Activated CD8-positive, alpha-beta memory T cell treated with anti-CD3 and anti-CD28 coated beads for 36 hours (primary cell): ENCODE measurements around the gene NFS1. TPM values are rescaled to one million over a fixed set of nuclear protein-coding genes. Genes with fewer than 3 reads are reported as not detected.

Experiments
- CTCF ChIA-PET: fragments of 350-600 bp; sonication (Branson Sonifier 250); formaldehyde crosslinking; loops from one replicate; lab custom pipeline; 2021; ENCODE audit warnings: antibody characterized with exemption; lab: Charles Lee
- POLR2A ChIA-PET: fragments of 350-600 bp; sonication (Branson Sonifier 250); formaldehyde crosslinking; loops from one replicate; lab custom pipeline; 2021; ENCODE audit warnings: antibody characterized with exemption; lab: Charles Lee
- total RNA-seq, 2 experiments: library from RNA; stranded (reverse); gene quantifications; one replicate each; pipeline ENCODE4 v1.2.3, GENCODE V29; 2021

The NFS1 gene
- total RNA-seq, 2 experiments from 2014 or later = 38.9 to 42.7 TPM

GRCh38 chr20:35664466-35665206 is 34.5 kb downstream of the NFS1 start, which contains the start of the genes CPNE1 and RBM12:
Gene CPNE1 (minus strand): TSS chr20:35664900. CDS start chr20:35632923, 31,977 bp downstream.
Gene RBM12 (minus strand): TSS chr20:35664900. CDS start chr20:35655322, 9,578 bp downstream.
- ChIA-PET CTCF (interaction anchor here (1.2 to 2.0 kb wide), 4 partner anchors 16 to 289 kb away, joined by 3 to 15 read pairs (median 8); partner anchors contain the start of genes SCAND1 and SPAG4), POLR2A (interaction anchor here (0.6 to 5.7 kb wide), 10 partner anchors 37 to 880 kb away, joined by 3 to 77 read pairs (median 5); partner anchors contain the start of genes ERGIC3, RBM39 and SPAG4)

DNA sequence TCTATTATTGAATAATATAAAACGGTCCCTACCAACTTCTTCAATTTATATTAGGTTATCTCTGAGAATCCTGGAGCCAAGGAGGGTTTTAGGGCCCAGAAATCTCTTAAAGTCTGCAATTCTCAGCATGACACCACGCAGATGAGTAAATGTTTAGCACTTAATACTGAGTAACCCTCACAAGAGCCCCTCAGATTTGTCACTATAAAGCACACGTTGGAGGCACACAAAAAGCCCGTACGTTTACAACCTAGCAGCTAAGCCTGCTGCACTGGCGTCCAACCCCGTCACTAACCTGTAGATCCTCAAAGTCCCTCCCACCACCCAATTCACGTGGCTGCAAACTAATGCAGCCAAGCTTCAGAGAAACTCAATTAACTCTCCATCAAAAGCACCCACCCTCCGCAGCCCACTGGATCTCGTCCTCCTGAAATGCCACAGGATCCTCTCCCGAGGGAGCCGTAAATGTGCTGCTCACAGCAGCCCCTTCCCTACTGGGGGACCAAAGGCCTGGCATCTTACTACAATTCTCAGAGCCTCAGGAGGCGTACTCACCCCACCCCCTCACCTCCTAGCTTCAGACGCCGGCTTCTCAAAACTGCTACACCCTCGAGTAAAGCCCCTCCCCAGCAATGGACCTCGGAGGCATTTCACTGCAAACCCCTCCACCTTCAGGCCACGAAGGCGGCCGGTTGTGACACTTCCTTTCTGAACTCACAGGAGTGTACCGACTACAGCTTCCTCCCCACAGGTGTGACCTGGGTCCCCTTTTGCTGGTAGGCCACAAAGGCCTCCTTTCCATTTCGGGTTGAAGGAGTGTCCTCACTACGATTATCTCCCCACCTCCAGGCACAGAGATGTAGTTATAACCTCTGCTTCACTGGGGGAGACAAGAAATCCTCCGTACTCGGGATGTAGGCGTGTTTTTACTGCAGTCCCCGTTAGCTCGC is 35.4 kb downstream of the NFS1 start:
- CTCF ChIA-PET = interaction anchor here (1.2 to 2.0 kb wide), 4 partner anchors 15 to 290 kb away, joined by 3 to 15 read pairs (median 8); partner anchors contain the start of genes SCAND1 and SPAG4
- POLR2A ChIA-PET = interaction anchor here (0.9 to 5.7 kb wide), 9 partner anchors 36 to 290 kb away, joined by 3 to 77 read pairs (median 5); partner anchors contain the start of genes ERGIC3, NFS1, RBM39 and ROMO1

GRCh38 chr20:35662551-35662950 is 36.6 kb downstream of the NFS1 start:
- CTCF ChIA-PET = interaction anchor here (1.8 to 2.1 kb wide), 2 partner anchors 43 to 291 kb away, joined by 5 to 6 read pairs; partner anchors contain the start of gene SCAND1
- POLR2A ChIA-PET = interaction anchor here (2.6 to 5.7 kb wide), 2 partner anchors 44 to 80 kb away, joined by 31 to 77 read pairs; partner anchors contain the start of genes RBM39 and SPAG4

- POLR2A ChIA-PET = interaction anchor here (0.7 to 5.7 kb wide), 3 partner anchors 14 to 107 kb away, joined by 4 to 77 read pairs (median 5); partner anchors contain the start of gene SPAG4
Observed at GRCh38 chr20:35661908-35662307, 37.2 kb downstream of the NFS1 start.

GRCh38 chr20:35661053-35661452 is 38.1 kb downstream of the NFS1 start:
- POLR2A ChIA-PET = interaction anchor here (0.5 to 5.7 kb wide), 5 partner anchors 13 to 1518 kb away, joined by 3 to 77 read pairs (median 4); partner anchors contain the start of genes MROH8, RPN2 and SPAG4
- CTCF ChIA-PET = interaction anchor here (0.9 to 2.1 kb wide), 6 partner anchors 40 to 293 kb away, joined by 3 to 6 read pairs (median 3); partner anchors contain the start of genes SCAND1 and SPAG4

More at GRCh38 chr20:35661908-35662307, 37.2 kb downstream of the NFS1 start:
- CTCF ChIA-PET = interaction anchor here (1.0 to 2.1 kb wide), 4 partner anchors 42 to 292 kb away, joined by 3 to 6 read pairs (median 4); partner anchors contain the start of genes SCAND1 and SPAG4

GRCh38 chr20:35660122-35660937 is 38.8 kb downstream of the NFS1 start:
- ChIA-PET POLR2A (interaction anchor here (0.5 to 5.7 kb wide), 5 partner anchors 42 to 1519 kb away, joined by 3 to 77 read pairs (median 3); partner anchors contain the start of genes MROH8, RPN2 and SPAG4), CTCF (interaction anchor here (0.9 to 2.1 kb wide), 4 partner anchors 39 to 45 kb away, joined by 3 to 6 read pairs (median 4); partner anchors contain the start of gene SPAG4)

GRCh38 chr20:35657271-35657670 is 41.9 kb downstream of the NFS1 start:
- POLR2A ChIA-PET = no interaction called here
- CTCF ChIA-PET = no interaction called here

- POLR2A ChIA-PET = no interaction called here
- CTCF ChIA-PET = no interaction called here
Observed at GRCh38 chr20:35654415-35654814, 44.7 kb downstream of the NFS1 start.

GRCh38 chr20:35653893-35654292 is 45.3 kb downstream of the NFS1 start:
- POLR2A ChIA-PET = interaction anchor here (0.6 kb wide), 1 partner anchor 85 kb away, joined by 3 read pairs; no protein-coding TSS in a partner anchor
- CTCF ChIA-PET = no interaction called here

DNA sequence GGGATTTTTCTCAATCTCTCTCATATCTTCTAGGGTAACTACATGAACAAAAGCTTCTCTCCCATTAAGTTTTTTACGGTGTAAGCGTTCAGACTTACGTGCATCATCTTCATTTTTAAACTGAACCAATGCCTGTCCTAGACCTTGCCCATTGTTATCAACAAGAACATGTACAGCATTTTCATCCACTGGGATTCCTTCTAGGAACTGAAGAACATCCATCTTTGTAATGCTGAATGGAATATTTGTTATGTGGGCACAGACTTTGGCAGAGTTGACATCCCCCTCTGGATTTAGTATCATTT is 45.8 kb downstream of the NFS1 start:
- ChIA-PET POLR2A (interaction anchor here (0.6 kb wide), 1 partner anchor 85 kb away, joined by 3 read pairs; no protein-coding TSS in a partner anchor), CTCF (no interaction called here)

GRCh38 chr20:35652641-35653429 is 46.3 kb downstream of the NFS1 start:
- ChIA-PET CTCF (no interaction called here), POLR2A (interaction anchor here (0.6 kb wide), 1 partner anchor 84 kb away, joined by 3 read pairs; no protein-coding TSS in a partner anchor)

DNA sequence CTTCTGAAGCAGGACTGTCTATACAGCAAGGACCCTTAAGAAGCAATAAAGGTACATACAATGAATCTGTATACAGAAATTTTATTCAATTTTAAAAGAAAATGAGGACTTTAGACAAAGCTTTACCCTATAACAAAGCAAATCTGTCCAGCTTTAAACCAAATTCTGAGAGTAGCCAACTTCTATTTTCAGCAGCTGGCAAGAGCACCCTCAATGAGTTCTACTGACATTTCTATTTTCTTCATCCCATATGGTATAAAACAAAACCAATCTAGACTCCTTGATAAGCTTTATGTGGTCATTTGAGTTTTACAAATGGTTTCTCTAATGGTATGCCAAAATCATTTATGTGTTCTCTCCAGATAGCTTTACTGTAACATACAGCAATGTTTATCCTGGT is 47.2 kb downstream of the NFS1 start:
- CTCF ChIA-PET = no interaction called here
- POLR2A ChIA-PET = no interaction called here

DNA sequence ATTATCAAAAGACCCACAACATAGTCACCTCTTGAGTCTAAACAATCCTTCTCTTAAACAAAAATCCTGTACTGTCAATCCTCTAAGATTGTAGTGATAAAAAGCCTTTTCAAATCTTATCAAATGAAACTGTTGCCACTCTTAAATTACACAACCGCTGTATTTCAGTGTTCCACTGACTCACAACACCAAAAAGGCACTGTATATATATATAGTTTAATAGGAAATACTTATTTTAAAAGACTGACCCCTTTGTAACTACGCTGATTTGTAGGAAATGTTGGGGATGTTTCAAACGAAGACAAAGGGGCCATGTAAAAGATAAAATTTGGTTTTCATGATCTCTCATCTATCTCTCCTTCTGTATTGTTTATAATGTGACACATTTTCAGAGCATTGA is 48.5 kb downstream of the NFS1 start:
- ChIA-PET CTCF (no interaction called here), POLR2A (no interaction called here)

- CTCF ChIA-PET = interaction anchor here (1.2 kb wide), 1 partner anchor 15 kb away, joined by 3 read pairs; the partner anchor contains the start of genes CPNE1 and RBM12
- POLR2A ChIA-PET = no interaction called here
Observed at GRCh38 chr20:35648836-35649235, 50.3 kb downstream of the NFS1 start.

DNA sequence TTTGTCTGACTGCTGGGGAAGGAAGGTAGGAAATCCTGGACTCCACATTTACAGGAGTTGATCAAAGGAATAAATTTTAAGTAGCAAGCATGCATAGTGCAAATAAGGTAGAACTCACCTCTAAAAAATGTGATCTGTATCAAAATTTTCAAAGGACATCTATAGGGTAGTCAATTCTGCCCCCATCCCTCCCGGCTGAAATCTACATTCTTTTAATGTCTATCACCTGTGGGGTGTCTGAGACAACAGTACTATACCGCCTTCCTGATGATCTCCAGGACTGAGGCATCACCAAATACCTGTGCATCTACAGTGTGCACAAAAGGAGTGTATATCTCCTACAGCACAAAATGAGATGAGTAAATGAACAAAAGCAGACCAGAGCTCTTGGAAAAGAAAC is 54.3 kb downstream of the NFS1 start:
- CTCF ChIA-PET = no interaction called here
- POLR2A ChIA-PET = interaction anchor here (0.6 kb wide), 1 partner anchor 29 kb away, joined by 5 read pairs; the partner anchor contains the start of gene SPAG4

- CTCF ChIA-PET = no interaction called here
- POLR2A ChIA-PET = no interaction called here
Observed at GRCh38 chr20:35643045-35643444, 56.1 kb downstream of the NFS1 start.

GRCh38 chr20:35641743-35642142 is 57.4 kb downstream of the NFS1 start:
- ChIA-PET POLR2A (no interaction called here), CTCF (no interaction called here)
